GM19193 (cell line): ENCODE results near the gene P4HB.
A peak's percentile ranks its signal among the peaks of the same experiment; 100 is the strongest.

ENCODE experiments used
- POLR2A ChIP-seq: IDR thresholded peaks from 4 replicates; pipeline ENCODE4 v1.6.1; 2011; ENCODE audit not compliant: insufficient read depth, insufficient read length; ENCODE audit errors: extremely low read depth

Gene P4HB

GRCh38 chr17:81859906-81860755 is at the start of gene P4HB:
P4HB (minus strand) TSS chr17:81860535; CDS start chr17:81860471, 64 bp downstream.
- TF ChIP-seq POLR2A, result peak; percentile 96

GRCh38 chr17:81909231-81909630 is 48.9 kb upstream of the P4HB start:
- TF ChIP-seq POLR2A, result no peak

GRCh38 chr17:81908793-81909192 is 48.5 kb upstream of the P4HB start:
- TF ChIP-seq POLR2A, result no peak

- no peak for TF ChIP-seq POLR2A
These were observed 47.1 kb upstream of the P4HB start for GRCh38 chr17:81907219-81908145.

- no peak for TF ChIP-seq POLR2A
These were observed 46.3 kb upstream of the P4HB start for GRCh38 chr17:81906476-81907218.

GRCh38 chr17:81905993-81906392 is 45.7 kb upstream of the P4HB start:
- TF ChIP-seq POLR2A, result no peak

- no peak for TF ChIP-seq POLR2A
These were observed 45.1 kb upstream of the P4HB start for GRCh38 chr17:81905424-81905875.

GRCh38 chr17:81904600-81905423 is 44.5 kb upstream of the P4HB start:
- no peak for TF ChIP-seq POLR2A

- no peak for TF ChIP-seq POLR2A
These were observed 43.7 kb upstream of the P4HB start for GRCh38 chr17:81903896-81904599.

GRCh38 chr17:81903415-81903831 is 43.1 kb upstream of the P4HB start:
- TF ChIP-seq POLR2A, result no peak

- TF ChIP-seq POLR2A, result no peak
These were observed 42.5 kb upstream of the P4HB start for GRCh38 chr17:81902653-81903414.

- no peak for TF ChIP-seq POLR2A
These were observed 41.8 kb upstream of the P4HB start, which contains the start of gene NPB for GRCh38 chr17:81902023-81902652. NPB (plus strand) TSS chr17:81902238; CDS start chr17:81902278, 40 bp downstream.
